ENCODE measurements around the gene SMIM35.

SMIM35 gene

GRCh38 chr11:118073554-118073953 lies 13.2 kb downstream of the SMIM35 start:
- no peak overlapping the region for H3K4me3 ChIP-seq (IDR thresholded peaks at IDR 0.05; ENCODE audit: insufficient read depth, low read depth, low read length)
- H3K27me3 ChIP-seq (ENCODE audit: insufficient read depth, low read depth): no peaks in the 10 kb centered on the region
- H2AFZ ChIP-seq (ENCODE audit: low read depth): no peak overlapping the region
- no peak overlapping the region for H3K4me2 ChIP-seq
- no peaks in the 10 kb centered on the region for H4K20me1 ChIP-seq (ENCODE audit: insufficient read depth)
- no peak for TF ChIP-seq CTCF (conservative IDR thresholded peaks at IDR 0.05; ENCODE audit: low read depth, low read length)
- H3K27ac ChIP-seq: no peak overlapping the region
- H3K36me3 ChIP-seq (ENCODE audit: insufficient read depth): no peaks in the 10 kb centered on the region
- H3K4me1 ChIP-seq (ENCODE audit: low read depth, poor library complexity, severe bottlenecking): no peaks in the 10 kb centered on the region
- H3K9ac ChIP-seq: no peak overlapping the region
- H3K79me2 ChIP-seq (ENCODE audit: insufficient read depth, low read depth): no peaks in the 10 kb centered on the region

GRCh38 chr11:118071416-118072030 lies 15.2 kb downstream of the SMIM35 start:
- H3K4me1 ChIP-seq (ENCODE audit: low read depth, poor library complexity, severe bottlenecking): no peaks in the 10 kb centered on the region
- no peaks in the 10 kb centered on the region for H3K79me2 ChIP-seq (ENCODE audit: insufficient read depth, low read depth)
- no peak overlapping the region for H2AFZ ChIP-seq (ENCODE audit: low read depth)
- TF ChIP-seq CTCF (conservative IDR thresholded peaks at IDR 0.05; ENCODE audit: low read depth, low read length): no peak
- H3K27ac ChIP-seq: no peak overlapping the region
- no peak overlapping the region for H3K4me2 ChIP-seq
- H3K27me3 ChIP-seq (ENCODE audit: insufficient read depth, low read depth): no peaks in the 10 kb centered on the region
- H4K20me1 ChIP-seq (ENCODE audit: insufficient read depth): no peaks in the 10 kb centered on the region
- H3K36me3 ChIP-seq (ENCODE audit: insufficient read depth): no peaks in the 10 kb centered on the region
- no peak overlapping the region for H3K4me3 ChIP-seq (IDR thresholded peaks at IDR 0.05; ENCODE audit: insufficient read depth, low read depth, low read length)
- H3K9ac ChIP-seq: no peak overlapping the region

- no peak overlapping the region for H3K4me2 ChIP-seq
- H3K27me3 ChIP-seq (ENCODE audit: insufficient read depth, low read depth): no peaks in the 10 kb centered on the region
- H3K4me3 ChIP-seq (IDR thresholded peaks at IDR 0.05; ENCODE audit: insufficient read depth, low read depth, low read length): no peak overlapping the region
- H4K20me1 ChIP-seq (ENCODE audit: insufficient read depth): no peaks in the 10 kb centered on the region
- no peaks in the 10 kb centered on the region for H3K36me3 ChIP-seq (ENCODE audit: insufficient read depth)
- H3K9ac ChIP-seq: no peak overlapping the region
- H3K27ac ChIP-seq: no peak overlapping the region
- no peak overlapping the region for H2AFZ ChIP-seq (ENCODE audit: low read depth)
- no peak for TF ChIP-seq CTCF (conservative IDR thresholded peaks at IDR 0.05; ENCODE audit: low read depth, low read length)
- H3K79me2 ChIP-seq (ENCODE audit: insufficient read depth, low read depth): no peaks in the 10 kb centered on the region
- no peaks in the 10 kb centered on the region for H3K4me1 ChIP-seq (ENCODE audit: low read depth, poor library complexity, severe bottlenecking)
These were observed 17.7 kb downstream of the SMIM35 start for GRCh38 chr11:118068945-118069612.

- Histone ChIP-seq H2AFZ (ENCODE audit: low read depth) (no peak overlapping the region), H3K79me2 (ENCODE audit: insufficient read depth, low read depth) (no peaks in the 10 kb centered on the region), H3K4me1 (ENCODE audit: low read depth, poor library complexity, severe bottlenecking) (no peaks in the 10 kb centered on the region), H3K4me3 (IDR thresholded peaks at IDR 0.05; ENCODE audit: insufficient read depth, low read depth, low read length) (no peak overlapping the region), H4K20me1 (ENCODE audit: insufficient read depth) (no peaks in the 10 kb centered on the region), H3K36me3 (ENCODE audit: insufficient read depth) (no peaks in the 10 kb centered on the region), H3K4me2 (no peak overlapping the region), H3K27me3 (ENCODE audit: insufficient read depth, low read depth) (no peaks in the 10 kb centered on the region), H3K9ac (no peak overlapping the region), H3K27ac (no peak overlapping the region)
- no peak for TF ChIP-seq CTCF (conservative IDR thresholded peaks at IDR 0.05; ENCODE audit: low read depth, low read length)
These were observed 18.4 kb downstream of the SMIM35 start for GRCh38 chr11:118068206-118068944.

Measured in KMS-11 (cell line).